Heart left ventricle (tissue), 16 donors: ENCODE data around the gene GREM2. TPM values are rescaled to one million over a fixed set of nuclear protein-coding genes. Genes with fewer than 3 reads are reported as not detected.

Source experiments
- ATAC-seq, 4 donors: fragments of 200-7000 bp; cut with Tn5 transposase; one replicate each; pipeline ENCODE4 v1.9.1; 2020 to 2022; ENCODE audit warnings: moderate library complexity in 4 of 4, mild to moderate bottlenecking in 3 of 4, moderate number of reproducible peaks in 1 of 4
- DNase-seq, 5 donors: peaks; one replicate each; pipeline ENCODE4 v3.0.0-alpha.2; 2020
- H3K27ac ChIP-seq, 12 donors: fragments of 200-600 bp; sonication (generic) in 4 of 12; one replicate each; pipeline versions ENCODE4 v1.5.0 to v1.8.0; 2016 to 2022; ENCODE audit warnings: mild to moderate bottlenecking in 2 of 12
- H3K27me3 ChIP-seq, 9 donors: fragments of 200-600 bp; sonication (generic) in 2 of 9; one replicate each; pipeline versions ENCODE4 v1.5.1 to v1.8.0; 2016 to 2022; ENCODE audit warnings: mild to moderate bottlenecking in 3 of 9
- H3K36me3 ChIP-seq, 9 donors: fragments of 200-600 bp; sonication (generic) in 2 of 9; one replicate each; pipeline versions ENCODE4 v1.5.0 to v1.8.0; 2018 to 2022; ENCODE audit warnings: mild to moderate bottlenecking in 2 of 9
- H3K4me1 ChIP-seq, 12 donors: fragments of 200-600 bp; sonication (generic) in 4 of 12; one replicate each; pipeline versions ENCODE4 v1.5.0 to v1.8.0; 2016 to 2022; ENCODE audit warnings: mild to moderate bottlenecking in 3 of 12
- H3K4me3 ChIP-seq, 12 donors: fragments of 200-600 bp; sonication (generic) in 4 of 12; one replicate each; pipeline versions ENCODE4 v1.5.0 to v1.8.0; 2017 to 2022; ENCODE audit warnings: mild to moderate bottlenecking in 9 of 12, moderate library complexity in 4 of 12
- H3K9me3 ChIP-seq, 12 donors: fragments of 200-600 bp; sonication (generic) in 4 of 12; one replicate each; pipeline versions ENCODE4 v1.5.0 to v1.8.0; 2016 to 2022; ENCODE audit warnings: mild to moderate bottlenecking in 1 of 12
- POLR2A ChIP-seq, 2 donors: fragments of 450-650 bp; IDR thresholded peaks; one replicate each; pipeline ENCODE4 v1.6.1; 2017; ENCODE audit warnings: antibody characterized with exemption in 2 of 2, mild to moderate bottlenecking in 2 of 2, moderate library complexity in 2 of 2
- WGBS, 4 donors: extraction: QIAGEN DNeasy Blood & Tissue Kit in 2 of 4; methylation state at CpG; one replicate each; pipeline versions ENCODE4 v1.1.5 to v1.1.7; 2013 to 2018; 5-methylcytosine and 5-hydroxymethylcytosine counted together
- intact Hi-C, 10 donors: fragments of 100-400 bp; cut with DNase I; formaldehyde crosslinking; loops; one replicate each; pipeline versions ENCODE4 v1.11.1 to v1.14.2; 2022
- polyA plus RNA-seq, 2 donors: library from polyadenylated mRNA; stranded (reverse); fragments of 200-250 nt; gene quantifications; one replicate each; pipeline ENCODE4 v1.2.3, GENCODE V29; 2013
- total RNA-seq, 9 donors: library from RNA; depleted of rRNA in 2 of 9; stranded (reverse); fragments of >200 nt in 2 of 9; fragmentation: NEBNext Ultra II Directional in 3 of 9; extraction: Animal tissue kit (Norgen Biotek cat#: 25700) in 3 of 9; gene quantifications; one replicate each; pipeline versions ENCODE4 v1.1.0 to v1.2.4, GENCODE V29; 2016 to 2023
- TF ChIP-seq, protein P1 (sequence below), 12 donors: fragments of 200-600 bp; sonication (generic) in 4 of 12; IDR thresholded peaks; one replicate each; pipeline versions ENCODE4 v1.5.0 to v1.8.0; 2018 to 2022; ENCODE audit warnings: antibody characterized with exemption in 12 of 12, mild to moderate bottlenecking in 5 of 12
- donor health status: ischemic (EF 13 %, LVEDD 7.1; RV severe dilation, severe dysfunction).
- donor health status: healthy with polysubstance abuse.
- donor health status: DM: no; HTN: yes; CAD: no.
- donor health status: DM: no; HTN: no; CAD: no.
- donor health status: ischemic (EF 25% LVEDD 6.9; RV normal size, moderate dysfunction).
- donor health status: ischemic (EF 25% LVEDD 5.7; RV mildly dilated, moderate dysfunction).
- donor health status: healthy.
- donor health status: DM: yes; HTN: yes; CAD: no.
- donor health status: ischemic (EF 35%, LVEDD 5.7; RV mildly dilated, moderate dysfunction).
- donor health status: nonischemic (EF 11% LVEDD 7.7; RV severe dilation, severe dysfunction).
- donor health status: DM: yes; HTN: yes; CAD: no.
- donor health status: PGD.
- donor health status: ischemic (EF 29% LVEDD 5.4; RV normal size, mild dysfunction).
- donor health status: nonischemic (EF 23%, LVEDD 6.1; RV moderate dilation, normal function).

The GREM2 gene
- total and polyA plus RNA-seq, 11 donors, result 0.66 TPM; not detected in 10

DNA sequence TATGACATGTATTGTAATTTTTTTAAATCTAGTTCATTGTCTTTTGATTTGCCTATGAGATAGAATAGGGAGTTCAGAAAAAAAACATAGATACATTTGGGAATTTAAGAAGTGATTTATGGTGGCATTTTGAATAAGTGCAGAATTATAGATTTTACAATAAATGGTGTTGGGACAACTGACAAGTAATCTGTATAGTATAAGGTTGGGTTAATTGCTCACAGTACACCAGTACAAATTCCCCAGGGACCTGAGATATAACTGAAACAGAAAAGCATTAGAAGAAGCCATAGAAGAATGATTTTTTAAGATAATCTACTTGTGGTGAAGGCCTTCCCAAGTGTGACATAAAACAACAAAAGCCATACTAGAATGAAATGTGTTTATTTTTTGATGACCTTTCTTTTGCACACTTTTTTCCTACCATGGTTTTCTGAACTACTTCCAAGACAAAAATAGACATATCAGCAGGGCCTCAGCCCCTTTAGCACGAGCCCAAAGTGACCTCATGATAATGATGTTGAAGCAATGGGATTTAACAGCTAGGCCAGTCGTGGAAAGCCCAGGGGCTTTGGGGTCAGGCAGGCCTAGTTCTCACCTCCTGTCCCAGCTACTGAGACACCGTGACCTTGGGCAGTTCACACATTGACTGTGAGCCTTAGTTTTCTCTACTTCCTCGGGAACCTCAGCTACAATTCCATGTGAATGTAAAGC is 87.4 kb downstream of the GREM2 start:
- Histone ChIP-seq H3K27me3 (no peaks in the 10 kb centered on the region), H3K9me3 (no peaks in the 10 kb centered on the region), H3K4me3 (no peak overlapping the region), H3K27ac (no peak overlapping the region), H3K36me3 (no peaks in the 10 kb centered on the region), H3K4me1 (peaks cover 0 to 8% (median 0%) of the 10 kb centered on the region in 12 donors)
- WGBS, 4 donors, result 31 to 44% (median 39%) methylated on average over 4 of the region's 4 CpGs
- intact Hi-C loops, result no loop called here
- ATAC-seq (peak in 3 of 4 donors; percentile 24 to 64 (median 61)), DNase-seq (no peak)
- TF ChIP-seq, protein P1, sequence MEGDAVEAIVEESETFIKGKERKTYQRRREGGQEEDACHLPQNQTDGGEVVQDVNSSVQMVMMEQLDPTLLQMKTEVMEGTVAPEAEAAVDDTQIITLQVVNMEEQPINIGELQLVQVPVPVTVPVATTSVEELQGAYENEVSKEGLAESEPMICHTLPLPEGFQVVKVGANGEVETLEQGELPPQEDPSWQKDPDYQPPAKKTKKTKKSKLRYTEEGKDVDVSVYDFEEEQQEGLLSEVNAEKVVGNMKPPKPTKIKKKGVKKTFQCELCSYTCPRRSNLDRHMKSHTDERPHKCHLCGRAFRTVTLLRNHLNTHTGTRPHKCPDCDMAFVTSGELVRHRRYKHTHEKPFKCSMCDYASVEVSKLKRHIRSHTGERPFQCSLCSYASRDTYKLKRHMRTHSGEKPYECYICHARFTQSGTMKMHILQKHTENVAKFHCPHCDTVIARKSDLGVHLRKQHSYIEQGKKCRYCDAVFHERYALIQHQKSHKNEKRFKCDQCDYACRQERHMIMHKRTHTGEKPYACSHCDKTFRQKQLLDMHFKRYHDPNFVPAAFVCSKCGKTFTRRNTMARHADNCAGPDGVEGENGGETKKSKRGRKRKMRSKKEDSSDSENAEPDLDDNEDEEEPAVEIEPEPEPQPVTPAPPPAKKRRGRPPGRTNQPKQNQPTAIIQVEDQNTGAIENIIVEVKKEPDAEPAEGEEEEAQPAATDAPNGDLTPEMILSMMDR (IDR thresholded peaks at IDR 0.05), result no peak
- no peak for TF ChIP-seq POLR2A (IDR thresholded peaks at IDR 0.05)

DNA sequence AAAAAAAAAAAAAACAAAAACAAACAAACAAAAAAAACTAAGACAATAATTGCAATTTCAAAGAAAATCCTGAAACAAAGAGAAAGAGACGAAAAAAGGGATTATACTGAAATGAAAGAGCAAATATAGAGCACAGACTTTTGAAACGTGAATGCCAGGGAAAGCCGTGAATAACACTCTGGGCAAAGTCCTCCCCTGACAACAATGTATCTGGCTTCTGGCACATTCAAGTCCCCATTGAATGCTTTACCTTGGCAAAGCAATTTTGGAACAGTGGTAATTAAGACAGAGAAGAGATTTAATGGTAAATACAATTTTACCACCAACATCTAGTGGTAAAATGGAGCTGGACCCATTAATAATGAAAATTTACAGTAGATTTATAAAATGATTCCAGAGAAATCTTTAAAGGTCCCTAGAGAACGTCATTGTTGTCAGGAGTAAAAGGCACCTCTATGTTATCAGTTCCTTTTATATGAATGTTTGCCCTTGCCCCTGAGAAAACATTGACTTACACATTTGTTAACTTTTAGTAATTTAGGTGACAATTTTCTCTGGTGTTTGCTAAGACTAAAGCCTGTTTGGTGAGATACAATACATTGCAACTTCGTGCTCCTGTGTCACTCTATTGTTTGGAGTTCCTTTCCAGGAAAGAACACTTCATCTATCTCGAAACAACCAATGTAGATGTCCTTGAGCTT is 89.7 kb downstream of the GREM2 start:
- intact Hi-C loops, result no loop called here
- no peak for TF ChIP-seq POLR2A (IDR thresholded peaks at IDR 0.05)
- TF ChIP-seq, protein P1 (IDR thresholded peaks at IDR 0.05), result no peak
- H3K9me3 ChIP-seq, result no peaks in the 10 kb centered on the region
- H3K4me1 ChIP-seq, result peaks cover 0 to 8% (median 0%) of the 10 kb centered on the region in 12 donors
- ATAC-seq (no peak), DNase-seq (no peak)
- WGBS, 4 donors, result 44 to 51% (median 46%) methylated on average over 6 of the region's 6 CpGs
- H3K4me3 ChIP-seq, result no peak overlapping the region
- no peaks in the 10 kb centered on the region for H3K27me3 ChIP-seq
- no peak overlapping the region for H3K27ac ChIP-seq
- no peaks in the 10 kb centered on the region for H3K36me3 ChIP-seq

DNA sequence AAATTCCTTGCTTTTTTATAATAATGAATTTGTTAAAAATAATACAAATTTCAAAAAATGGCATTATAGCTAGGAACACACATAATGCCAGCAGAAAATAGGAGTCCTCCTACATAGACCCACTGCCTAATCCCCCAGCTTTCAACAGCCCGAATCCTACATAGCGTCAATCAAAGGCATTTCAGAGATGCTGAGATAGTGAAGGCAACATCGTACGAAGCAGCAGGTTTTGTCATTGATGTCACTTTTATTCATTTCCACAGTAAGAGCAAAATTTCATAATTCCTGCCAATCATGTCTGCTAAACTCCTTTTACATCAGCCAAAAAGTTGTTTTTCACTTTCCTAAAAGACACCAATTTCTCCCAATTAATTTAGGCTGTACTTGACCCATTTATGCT is 94.1 kb downstream of the GREM2 start:
- Histone ChIP-seq H3K27me3 (no peaks in the 10 kb centered on the region), H3K9me3 (no peaks in the 10 kb centered on the region), H3K36me3 (no peaks in the 10 kb centered on the region), H3K4me3 (no peak overlapping the region), H3K27ac (no peak overlapping the region), H3K4me1 (no peaks in the 10 kb centered on the region)
- intact Hi-C loops, result no loop called here
- TF ChIP-seq POLR2A (IDR thresholded peaks at IDR 0.05), result no peak
- TF ChIP-seq, protein P1 (IDR thresholded peaks at IDR 0.05), result no peak
- no peak for DNase-seq
- WGBS, 4 donors, result 69 to 76% (median 72%) methylated on average over 4 of the region's 4 CpGs
- ATAC-seq, result no peak

DNA sequence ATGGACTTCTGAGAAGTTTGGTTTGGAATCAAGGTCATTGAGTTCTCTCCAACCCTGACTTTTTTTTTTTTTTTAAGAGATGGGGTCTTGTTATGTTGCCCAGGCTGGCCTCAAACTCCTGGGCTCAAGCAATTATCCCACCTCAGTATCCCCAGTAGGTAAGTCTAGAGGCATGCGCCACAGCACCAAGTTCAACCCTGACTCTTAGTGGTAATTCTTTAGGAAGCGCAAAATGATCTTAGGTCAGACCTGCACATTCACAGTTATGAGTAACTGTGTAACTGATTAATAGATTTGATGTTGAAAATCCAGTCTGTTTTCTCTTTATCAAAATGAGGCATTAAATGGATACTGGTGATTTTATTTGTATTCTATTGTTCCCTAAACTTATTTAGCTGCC is 95.9 kb downstream of the GREM2 start:
- WGBS, 4 donors, result 94 to 100% (median 97%) methylated on average over 2 of the region's 2 CpGs
- intact Hi-C loops, result no loop called here
- TF ChIP-seq, protein P1 (IDR thresholded peaks at IDR 0.05), result no peak
- TF ChIP-seq POLR2A (IDR thresholded peaks at IDR 0.05), result no peak

More for the DNA sequence above, 95.9 kb downstream of the GREM2 start:
- no peaks in the 10 kb centered on the region for H3K36me3 ChIP-seq
- H3K9me3 ChIP-seq, result no peaks in the 10 kb centered on the region
- no peak for DNase-seq
- H3K27me3 ChIP-seq, result no peaks in the 10 kb centered on the region
- H3K4me1 ChIP-seq, result no peaks in the 10 kb centered on the region
- no peak overlapping the region for H3K27ac ChIP-seq
- ATAC-seq, result no peak
- H3K4me3 ChIP-seq, result no peak overlapping the region
